GM23338 (cell line): ENCODE data around the gene FAM9A. TPM values are rescaled to one million over a fixed set of nuclear protein-coding genes. Genes with fewer than 3 reads are reported as not detected.

ENCODE experiments used
- ATAC-seq: fragments of 200-7000 bp; cut with Tn5 transposase; 3 replicates; pipeline ENCODE4 v1.9.1; 2020
- DNase-seq: peaks from one replicate; pipeline ENCODE4 v3.0.0-alpha.2; 2015; ENCODE audit warnings: low spot score
- H2AFZ ChIP-seq: fragments of 200-600 bp; sonication (generic); 2 replicates; pipeline ENCODE4 v1.8.0; 2016; ENCODE audit warnings: antibody characterized with exemption, mild to moderate bottlenecking, moderate library complexity
- H3F3A ChIP-seq: fragments of 200-600 bp; sonication (generic); replicated peaks from 2 replicates; pipeline ENCODE4 v1.8.0; 2017; ENCODE audit warnings: antibody characterized with exemption, mixed run types, low read depth
- H3K27ac ChIP-seq: fragments of 200-600 bp; sonication (generic); 2 replicates; pipeline ENCODE4 v1.6.1; 2016; ENCODE audit warnings: low read depth
- H3K27me3 ChIP-seq: fragments of 200-600 bp; sonication (generic); 2 replicates; pipeline ENCODE4 v1.8.0; 2016; ENCODE audit warnings: mild to moderate bottlenecking, mixed run types, moderate library complexity; ENCODE audit not compliant: insufficient read depth
- H3K36me3 ChIP-seq: fragments of 200-600 bp; sonication (generic); 2 replicates; pipeline ENCODE4 v1.8.0; 2016; ENCODE audit warnings: mild to moderate bottlenecking; ENCODE audit not compliant: insufficient read depth
- H3K4me1 ChIP-seq: fragments of 200-600 bp; sonication (generic); 2 replicates; pipeline ENCODE4 v1.8.0; 2016; ENCODE audit warnings: mild to moderate bottlenecking, moderate library complexity; ENCODE audit not compliant: insufficient read depth
- H3K4me2 ChIP-seq: fragments of 200-600 bp; sonication (generic); 2 replicates; pipeline ENCODE4 v1.7.1; 2017; ENCODE audit warnings: mixed run types
- H3K4me3 ChIP-seq: fragments of 200-600 bp; sonication (generic); 2 replicates; pipeline ENCODE4 v1.6.1; 2016; ENCODE audit warnings: mixed run types
- H3K79me2 ChIP-seq: fragments of 200-600 bp; sonication (generic); replicated peaks from 2 replicates; pipeline ENCODE4 v1.8.0; 2017; ENCODE audit warnings: mild to moderate bottlenecking; ENCODE audit not compliant: insufficient read depth
- H3K9me2 ChIP-seq: fragments of 200-600 bp; sonication (generic); 2 replicates; pipeline ENCODE4 v1.8.0; 2017; ENCODE audit not compliant: insufficient read depth
- H4K20me1 ChIP-seq: fragments of 200-600 bp; sonication (generic); replicated peaks from 2 replicates; pipeline ENCODE4 v1.8.0; 2017; ENCODE audit warnings: mild to moderate bottlenecking; ENCODE audit not compliant: insufficient read depth
- H3K27ac Mint-ChIP-seq: 2 replicates; pipeline ENCODE4 v1.8.0; 2020; ENCODE audit warnings: inconsistent platforms, mild to moderate bottlenecking, moderate library complexity, mixed read lengths
- H3K27me3 Mint-ChIP-seq: 3 replicates; pipeline ENCODE4 v1.8.0; 2022; ENCODE audit warnings: low read depth, mild to moderate bottlenecking, moderate library complexity, mixed read lengths, inconsistent platforms; ENCODE audit not compliant: insufficient read depth, poor library complexity
- H3K36me3 Mint-ChIP-seq: 3 replicates; pipeline ENCODE4 v1.8.0; 2021; ENCODE audit warnings: low read depth, mild to moderate bottlenecking, inconsistent platforms, moderate library complexity, mixed read lengths
- H3K4me1 Mint-ChIP-seq: 3 replicates; pipeline ENCODE4 v1.8.0; 2020; ENCODE audit warnings: mild to moderate bottlenecking, inconsistent platforms, mixed read lengths
- H3K4me3 Mint-ChIP-seq: 3 replicates; pipeline ENCODE4 v1.8.0; 2021; ENCODE audit warnings: moderate library complexity, mild to moderate bottlenecking, inconsistent platforms, mixed read lengths
- H3K9me3 Mint-ChIP-seq: 3 replicates; pipeline ENCODE4 v1.8.0; 2020; ENCODE audit warnings: moderate library complexity, mild to moderate bottlenecking, inconsistent platforms, mixed read lengths
- ETS1 ChIP-seq: IDR thresholded peaks from 2 replicates; pipeline ENCODE4 v1.6.1; 2016; ENCODE audit warnings: antibody characterized with exemption
- EZH2 ChIP-seq: fragments of 200-600 bp; sonication (generic); IDR thresholded peaks from one replicate; pipeline ENCODE4 v1.8.0; 2017; ENCODE audit warnings: antibody characterized with exemption, mild to moderate bottlenecking, low read depth; ENCODE audit not compliant: unreplicated experiment
- JUNB ChIP-seq: IDR thresholded peaks from one replicate; pipeline ENCODE4 v1.6.1; 2016; ENCODE audit warnings: antibody characterized with exemption; ENCODE audit not compliant: unreplicated experiment
- NANOG ChIP-seq: IDR thresholded peaks from 2 replicates; pipeline ENCODE4 v1.6.1; 2016; ENCODE audit warnings: antibody characterized with exemption, borderline replicate concordance
- STAT1 ChIP-seq: IDR thresholded peaks from one replicate; pipeline ENCODE4 v1.6.1; 2016; ENCODE audit warnings: antibody characterized with exemption; ENCODE audit not compliant: unreplicated experiment
- ZNF114 ChIP-seq: fragments of 250-450 bp; sonication (Bioruptor Pico); IDR thresholded peaks from 2 replicates; pipeline ENCODE4 v1.5.0; 2020; ENCODE audit warnings: mild to moderate bottlenecking, moderate library complexity
- ZNF331 ChIP-seq: fragments of 250-450 bp; sonication (Bioruptor Pico); IDR thresholded peaks from 2 replicates; pipeline ENCODE4 v1.5.0; 2020; ENCODE audit warnings: low read depth, mild to moderate bottlenecking, moderate library complexity
- polyA plus RNA-seq: library from polyadenylated mRNA; unstranded; fragments of >200 nt; fragmentation: Nextera tagmentation; extraction: Ambion mirVana; gene quantifications from 2 replicates; pipeline ENCODE4 v1.2.1, GENCODE V29; 2016
- total RNA-seq: library from RNA; depleted of rRNA; stranded (reverse); fragments of >200 nt; shearing (Covaris generic); gene quantifications from 2 replicates; pipeline ENCODE4 v1.2.3, GENCODE V29; 2014
- TF ChIP-seq, protein P1 (sequence below): fragments of 250-450 bp; sonication (Bioruptor Pico); IDR thresholded peaks from 2 replicates; pipeline ENCODE4 v1.5.0; 2020; ENCODE audit warnings: mild to moderate bottlenecking, moderate library complexity
- TF ChIP-seq, protein P2 (sequence below), 2 experiments: fragments of 200-600 bp in 1 of 2; sonication (generic) in 1 of 2; conservative IDR thresholded peaks; 2 replicates each; pipeline versions ENCODE4 v1.5.1 to v1.6.1; 2016 to 2017; ENCODE audit warnings: antibody characterized with exemption in 2 of 2, low read depth in 2 of 2, mild to moderate bottlenecking in 2 of 2, moderate library complexity in 1 of 2

The FAM9A gene
- total and polyA plus RNA-seq, 2 experiments from 2014 or later: not detected

DNA sequence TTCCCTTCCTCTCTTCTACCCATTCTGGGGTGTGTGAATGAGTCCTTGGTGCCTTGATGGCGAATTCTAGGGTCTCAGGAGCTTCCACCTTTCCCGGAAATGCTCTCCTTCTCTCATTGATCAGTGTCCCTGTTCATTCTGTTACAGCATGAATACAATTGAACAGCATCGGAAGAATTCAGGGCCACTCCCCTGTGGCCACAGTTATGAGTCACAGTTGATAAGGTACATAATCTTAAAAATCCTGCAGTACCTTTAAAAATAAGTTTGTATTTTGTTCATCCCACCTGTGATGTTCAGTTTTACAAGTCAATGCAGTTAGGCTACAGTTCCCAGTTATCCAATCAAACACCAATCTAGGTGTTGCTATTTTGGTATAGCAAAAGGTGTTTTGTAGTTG is 47.3 kb upstream of the FAM9A start:
- Histone ChIP-seq H3K36me3 (no peaks in the 10 kb centered on the region), H3K4me1 (no peaks in the 10 kb centered on the region), H3K27ac (no peak overlapping the region), H3F3A (no peaks in the 10 kb centered on the region), H3K27me3 (no peaks in the 10 kb centered on the region), H3K79me2 (no peaks in the 10 kb centered on the region), H3K4me2 (no peak overlapping the region), H4K20me1 (no peaks in the 10 kb centered on the region), H2AFZ (no peak overlapping the region), H3K9me2 (no peaks in the 10 kb centered on the region), H3K4me3 (no peak overlapping the region)
- no peak for TF ChIP-seq ZNF114 (CRISPR knock-in tag)
- no peak for TF ChIP-seq STAT1
- TF ChIP-seq, protein P1, sequence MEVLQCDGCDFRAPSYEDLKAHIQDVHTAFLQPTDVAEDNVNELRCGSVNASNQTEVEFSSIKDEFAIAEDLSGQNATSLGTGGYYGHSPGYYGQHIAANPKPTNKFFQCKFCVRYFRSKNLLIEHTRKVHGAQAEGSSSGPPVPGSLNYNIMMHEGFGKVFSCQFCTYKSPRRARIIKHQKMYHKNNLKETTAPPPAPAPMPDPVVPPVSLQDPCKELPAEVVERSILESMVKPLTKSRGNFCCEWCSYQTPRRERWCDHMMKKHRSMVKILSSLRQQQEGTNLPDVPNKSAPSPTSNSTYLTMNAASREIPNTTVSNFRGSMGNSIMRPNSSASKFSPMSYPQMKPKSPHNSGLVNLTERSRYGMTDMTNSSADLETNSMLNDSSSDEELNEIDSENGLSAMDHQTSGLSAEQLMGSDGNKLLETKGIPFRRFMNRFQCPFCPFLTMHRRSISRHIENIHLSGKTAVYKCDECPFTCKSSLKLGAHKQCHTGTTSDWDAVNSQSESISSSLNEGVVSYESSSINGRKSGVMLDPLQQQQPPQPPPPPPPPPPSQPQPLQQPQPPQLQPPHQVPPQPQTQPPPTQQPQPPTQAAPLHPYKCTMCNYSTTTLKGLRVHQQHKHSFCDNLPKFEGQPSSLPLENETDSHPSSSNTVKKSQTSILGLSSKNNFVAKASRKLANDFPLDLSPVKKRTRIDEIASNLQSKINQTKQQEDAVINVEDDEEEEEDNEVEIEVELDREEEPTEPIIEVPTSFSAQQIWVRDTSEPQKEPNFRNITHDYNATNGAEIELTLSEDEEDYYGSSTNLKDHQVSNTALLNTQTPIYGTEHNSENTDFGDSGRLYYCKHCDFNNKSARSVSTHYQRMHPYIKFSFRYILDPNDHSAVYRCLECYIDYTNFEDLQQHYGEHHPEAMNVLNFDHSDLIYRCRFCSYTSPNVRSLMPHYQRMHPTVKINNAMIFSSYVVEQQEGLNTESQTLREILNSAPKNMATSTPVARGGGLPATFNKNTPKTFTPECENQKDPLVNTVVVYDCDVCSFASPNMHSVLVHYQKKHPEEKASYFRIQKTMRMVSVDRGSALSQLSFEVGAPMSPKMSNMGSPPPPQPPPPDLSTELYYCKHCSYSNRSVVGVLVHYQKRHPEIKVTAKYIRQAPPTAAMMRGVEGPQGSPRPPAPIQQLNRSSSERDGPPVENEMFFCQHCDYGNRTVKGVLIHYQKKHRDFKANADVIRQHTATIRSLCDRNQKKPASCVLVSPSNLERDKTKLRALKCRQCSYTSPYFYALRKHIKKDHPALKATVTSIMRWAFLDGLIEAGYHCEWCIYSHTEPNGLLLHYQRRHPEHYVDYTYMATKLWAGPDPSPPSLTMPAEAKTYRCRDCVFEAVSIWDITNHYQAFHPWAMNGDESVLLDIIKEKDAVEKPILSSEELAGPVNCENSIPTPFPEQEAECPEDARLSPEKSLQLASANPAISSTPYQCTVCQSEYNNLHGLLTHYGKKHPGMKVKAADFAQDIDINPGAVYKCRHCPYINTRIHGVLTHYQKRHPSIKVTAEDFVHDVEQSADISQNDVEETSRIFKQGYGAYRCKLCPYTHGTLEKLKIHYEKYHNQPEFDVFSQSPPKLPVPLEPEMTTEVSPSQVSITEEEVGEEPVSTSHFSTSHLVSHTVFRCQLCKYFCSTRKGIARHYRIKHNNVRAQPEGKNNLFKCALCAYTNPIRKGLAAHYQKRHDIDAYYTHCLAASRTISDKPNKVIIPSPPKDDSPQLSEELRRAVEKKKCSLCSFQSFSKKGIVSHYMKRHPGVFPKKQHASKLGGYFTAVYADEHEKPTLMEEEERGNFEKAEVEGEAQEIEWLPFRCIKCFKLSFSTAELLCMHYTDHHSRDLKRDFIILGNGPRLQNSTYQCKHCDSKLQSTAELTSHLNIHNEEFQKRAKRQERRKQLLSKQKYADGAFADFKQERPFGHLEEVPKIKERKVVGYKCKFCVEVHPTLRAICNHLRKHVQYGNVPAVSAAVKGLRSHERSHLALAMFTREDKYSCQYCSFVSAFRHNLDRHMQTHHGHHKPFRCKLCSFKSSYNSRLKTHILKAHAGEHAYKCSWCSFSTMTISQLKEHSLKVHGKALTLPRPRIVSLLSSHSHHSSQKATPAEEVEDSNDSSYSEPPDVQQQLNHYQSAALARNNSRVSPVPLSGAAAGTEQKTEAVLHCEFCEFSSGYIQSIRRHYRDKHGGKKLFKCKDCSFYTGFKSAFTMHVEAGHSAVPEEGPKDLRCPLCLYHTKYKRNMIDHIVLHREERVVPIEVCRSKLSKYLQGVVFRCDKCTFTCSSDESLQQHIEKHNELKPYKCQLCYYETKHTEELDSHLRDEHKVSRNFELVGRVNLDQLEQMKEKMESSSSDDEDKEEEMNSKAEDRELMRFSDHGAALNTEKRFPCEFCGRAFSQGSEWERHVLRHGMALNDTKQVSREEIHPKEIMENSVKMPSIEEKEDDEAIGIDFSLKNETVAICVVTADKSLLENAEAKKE (CRISPR knock-in tag): no peak
- TF ChIP-seq ZNF331 (CRISPR knock-in tag): no peak
- no peak for TF ChIP-seq JUNB
- no peak for TF ChIP-seq NANOG
- no peak for TF ChIP-seq EZH2
- TF ChIP-seq ETS1: no peak
- TF ChIP-seq, protein P2, sequence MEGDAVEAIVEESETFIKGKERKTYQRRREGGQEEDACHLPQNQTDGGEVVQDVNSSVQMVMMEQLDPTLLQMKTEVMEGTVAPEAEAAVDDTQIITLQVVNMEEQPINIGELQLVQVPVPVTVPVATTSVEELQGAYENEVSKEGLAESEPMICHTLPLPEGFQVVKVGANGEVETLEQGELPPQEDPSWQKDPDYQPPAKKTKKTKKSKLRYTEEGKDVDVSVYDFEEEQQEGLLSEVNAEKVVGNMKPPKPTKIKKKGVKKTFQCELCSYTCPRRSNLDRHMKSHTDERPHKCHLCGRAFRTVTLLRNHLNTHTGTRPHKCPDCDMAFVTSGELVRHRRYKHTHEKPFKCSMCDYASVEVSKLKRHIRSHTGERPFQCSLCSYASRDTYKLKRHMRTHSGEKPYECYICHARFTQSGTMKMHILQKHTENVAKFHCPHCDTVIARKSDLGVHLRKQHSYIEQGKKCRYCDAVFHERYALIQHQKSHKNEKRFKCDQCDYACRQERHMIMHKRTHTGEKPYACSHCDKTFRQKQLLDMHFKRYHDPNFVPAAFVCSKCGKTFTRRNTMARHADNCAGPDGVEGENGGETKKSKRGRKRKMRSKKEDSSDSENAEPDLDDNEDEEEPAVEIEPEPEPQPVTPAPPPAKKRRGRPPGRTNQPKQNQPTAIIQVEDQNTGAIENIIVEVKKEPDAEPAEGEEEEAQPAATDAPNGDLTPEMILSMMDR (conservative IDR thresholded peaks at IDR 0.05; ENCODE audit: low read depth in 2 of 2): no peak
- no peak overlapping the region for H3K4me3 Mint-ChIP-seq
- no peaks in the 10 kb centered on the region for H3K9me3 Mint-ChIP-seq
- no peaks in the 10 kb centered on the region for H3K4me1 Mint-ChIP-seq
- ATAC-seq: no peak
- H3K36me3 Mint-ChIP-seq: no peaks in the 10 kb centered on the region
- peaks cover 3% of the 10 kb centered on the region for H3K27me3 Mint-ChIP-seq
- DNase-seq: no peak
- no peak overlapping the region for H3K27ac Mint-ChIP-seq
